ENCODE data around the gene SRP9. TPM values are rescaled to one million over a fixed set of nuclear protein-coding genes. Genes with fewer than 3 reads are reported as not detected.

SRP9 gene
- total RNA-seq (ENCODE audit: unreplicated experiment), result 252 TPM
- long read RNA-seq, transcript SRP9-201 (3 exons, 1,480 nt), result major isoform, 159 of 205 reads
- long read RNA-seq, transcript SRP9-203 (4 exons, 1,596 nt), result minor isoform, 38 of 205 reads
- long read RNA-seq, partial matches to known transcripts, result 0 of 205 reads
- long read RNA-seq, other reads (novel, unspliced or antisense), result 7 of 205 reads

- H3K4me1 Mint-ChIP-seq (ENCODE audit: unreplicated experiment), result peaks cover 24% of the 10 kb centered on the region
- H3K27me3 Mint-ChIP-seq (ENCODE audit: unreplicated experiment), result peaks cover 2% of the 10 kb centered on the region
- no peak within 1 kb of the TSS for H3K4me3 Mint-ChIP-seq (ENCODE audit: unreplicated experiment)
- peak; percentile 74 for TF ChIP-seq CTCF (IDR thresholded peaks at IDR 0.05; ENCODE audit: unreplicated experiment)
- H3K9me3 Mint-ChIP-seq (ENCODE audit: unreplicated experiment), result no peaks in the 10 kb centered on the region
- DNase-seq (ENCODE audit: low spot score), result peak; percentile 99
- H3K36me3 Mint-ChIP-seq (ENCODE audit: low read depth, unreplicated experiment), result peaks cover 6% of the 10 kb centered on the region
- no peak within 1 kb of the TSS for H3K27ac Mint-ChIP-seq (ENCODE audit: unreplicated experiment)
Observed at GRCh38 chr1:225777583-225778336, at the start of gene SRP9. SRP9 (plus strand) TSS chr1:225777826; CDS start chr1:225777941, 115 bp downstream.

- no peak overlapping the region for H3K4me3 Mint-ChIP-seq (ENCODE audit: unreplicated experiment)
- H3K4me1 Mint-ChIP-seq (ENCODE audit: unreplicated experiment), result no peaks in the 10 kb centered on the region
- H3K27me3 Mint-ChIP-seq (ENCODE audit: unreplicated experiment), result peaks cover 4% of the 10 kb centered on the region
- H3K9me3 Mint-ChIP-seq (ENCODE audit: unreplicated experiment), result no peaks in the 10 kb centered on the region
- no peak overlapping the region for H3K27ac Mint-ChIP-seq (ENCODE audit: unreplicated experiment)
- DNase-seq (ENCODE audit: low spot score), result no peak
- no peaks in the 10 kb centered on the region for H3K36me3 Mint-ChIP-seq (ENCODE audit: low read depth, unreplicated experiment)
- no peak for TF ChIP-seq CTCF (IDR thresholded peaks at IDR 0.05; ENCODE audit: unreplicated experiment)
Observed at GRCh38 chr1:225731491-225731890, 46.1 kb upstream of the SRP9 start.

GRCh38 chr1:225733254-225733653 is 44.4 kb upstream of the SRP9 start:
- H3K27me3 Mint-ChIP-seq (ENCODE audit: unreplicated experiment), result peaks cover 4% of the 10 kb centered on the region
- no peak for DNase-seq (ENCODE audit: low spot score)
- TF ChIP-seq CTCF (IDR thresholded peaks at IDR 0.05; ENCODE audit: unreplicated experiment), result no peak
- no peaks in the 10 kb centered on the region for H3K9me3 Mint-ChIP-seq (ENCODE audit: unreplicated experiment)
- H3K4me3 Mint-ChIP-seq (ENCODE audit: unreplicated experiment), result no peak overlapping the region
- no peaks in the 10 kb centered on the region for H3K4me1 Mint-ChIP-seq (ENCODE audit: unreplicated experiment)
- H3K36me3 Mint-ChIP-seq (ENCODE audit: low read depth, unreplicated experiment), result no peaks in the 10 kb centered on the region
- H3K27ac Mint-ChIP-seq (ENCODE audit: unreplicated experiment), result no peak overlapping the region

- no peaks in the 10 kb centered on the region for H3K4me1 Mint-ChIP-seq (ENCODE audit: unreplicated experiment)
- H3K36me3 Mint-ChIP-seq (ENCODE audit: low read depth, unreplicated experiment), result no peaks in the 10 kb centered on the region
- no peak for DNase-seq (ENCODE audit: low spot score)
- TF ChIP-seq CTCF (IDR thresholded peaks at IDR 0.05; ENCODE audit: unreplicated experiment), result no peak
- H3K4me3 Mint-ChIP-seq (ENCODE audit: unreplicated experiment), result no peak overlapping the region
- H3K27me3 Mint-ChIP-seq (ENCODE audit: unreplicated experiment), result peaks cover 4% of the 10 kb centered on the region
- H3K9me3 Mint-ChIP-seq (ENCODE audit: unreplicated experiment), result no peaks in the 10 kb centered on the region
- no peak overlapping the region for H3K27ac Mint-ChIP-seq (ENCODE audit: unreplicated experiment)
Observed at GRCh38 chr1:225735252-225736149, 42.1 kb upstream of the SRP9 start.
